OCI-LY1 (cell line): ENCODE measurements around the gene ZFYVE21.

ENCODE experiments used
- CTCF ChIP-seq: fragments of 200-600 bp; sonication (generic), shearing (Covaris generic); IDR thresholded peaks from 2 replicates; pipeline ENCODE4 v1.5.1; 2017; ENCODE audit warnings: mild to moderate bottlenecking, antibody characterized with exemption, low read length, moderate library complexity, mixed read lengths
- EZH2 ChIP-seq: fragments of 200-600 bp; sonication (generic), shearing (Covaris generic); IDR thresholded peaks from 2 replicates; pipeline ENCODE4 v1.8.0; 2017; ENCODE audit warnings: borderline replicate concordance, mixed run types, mild to moderate bottlenecking, antibody characterized with exemption, low read length, moderate library complexity, mixed read lengths

- TF ChIP-seq CTCF (no peak), EZH2 (no peak)
Observed at GRCh38 chr14:103684871-103685270, 30.7 kb upstream of the ZFYVE21 start.
